H7 (cell line): ENCODE data around the gene CCDC51. TPM values are rescaled to one million over a fixed set of nuclear protein-coding genes. Genes with fewer than 3 reads are reported as not detected.
A peak's percentile ranks its signal among the peaks of the same experiment; 100 is the strongest.
"Not testable (repeated sequence)": the region's sequence is repeated elsewhere in the genome, so short reads cannot be mapped to it uniquely, and the experiment has no call there.

Experiments
- DNase-seq: peaks from one replicate; pipeline ENCODE4 v3.0.0; 2012
- H3K27me3 ChIP-seq: 2 replicates; pipeline ENCODE4 v1.6.0; 2011; ENCODE audit warnings: mild to moderate bottlenecking, low read length; ENCODE audit not compliant: control insufficient read depth, insufficient read depth
- H3K36me3 ChIP-seq: replicated peaks from 2 replicates; pipeline ENCODE4 v1.5.1; 2011; ENCODE audit warnings: low read length; ENCODE audit not compliant: control insufficient read depth, insufficient read depth
- H3K4me3 ChIP-seq: 2 replicates; pipeline ENCODE4 v1.5.1; 2011; ENCODE audit warnings: low read depth, mild to moderate bottlenecking, control low read depth, low read length, moderate library complexity; ENCODE audit not compliant: insufficient read depth
- total RNA-seq: library from RNA; depleted of rRNA; stranded (reverse); fragments of >200 nt; shearing (Covaris generic); gene quantifications from 2 replicates; pipeline ENCODE4 v1.2.3, GENCODE V29; 2014; rRNA removed

CCDC51 gene, protein sequence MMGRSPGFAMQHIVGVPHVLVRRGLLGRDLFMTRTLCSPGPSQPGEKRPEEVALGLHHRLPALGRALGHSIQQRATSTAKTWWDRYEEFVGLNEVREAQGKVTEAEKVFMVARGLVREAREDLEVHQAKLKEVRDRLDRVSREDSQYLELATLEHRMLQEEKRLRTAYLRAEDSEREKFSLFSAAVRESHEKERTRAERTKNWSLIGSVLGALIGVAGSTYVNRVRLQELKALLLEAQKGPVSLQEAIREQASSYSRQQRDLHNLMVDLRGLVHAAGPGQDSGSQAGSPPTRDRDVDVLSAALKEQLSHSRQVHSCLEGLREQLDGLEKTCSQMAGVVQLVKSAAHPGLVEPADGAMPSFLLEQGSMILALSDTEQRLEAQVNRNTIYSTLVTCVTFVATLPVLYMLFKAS
- total RNA-seq = 51.4 and 59.1 TPM in 2 replicates

DNA sequence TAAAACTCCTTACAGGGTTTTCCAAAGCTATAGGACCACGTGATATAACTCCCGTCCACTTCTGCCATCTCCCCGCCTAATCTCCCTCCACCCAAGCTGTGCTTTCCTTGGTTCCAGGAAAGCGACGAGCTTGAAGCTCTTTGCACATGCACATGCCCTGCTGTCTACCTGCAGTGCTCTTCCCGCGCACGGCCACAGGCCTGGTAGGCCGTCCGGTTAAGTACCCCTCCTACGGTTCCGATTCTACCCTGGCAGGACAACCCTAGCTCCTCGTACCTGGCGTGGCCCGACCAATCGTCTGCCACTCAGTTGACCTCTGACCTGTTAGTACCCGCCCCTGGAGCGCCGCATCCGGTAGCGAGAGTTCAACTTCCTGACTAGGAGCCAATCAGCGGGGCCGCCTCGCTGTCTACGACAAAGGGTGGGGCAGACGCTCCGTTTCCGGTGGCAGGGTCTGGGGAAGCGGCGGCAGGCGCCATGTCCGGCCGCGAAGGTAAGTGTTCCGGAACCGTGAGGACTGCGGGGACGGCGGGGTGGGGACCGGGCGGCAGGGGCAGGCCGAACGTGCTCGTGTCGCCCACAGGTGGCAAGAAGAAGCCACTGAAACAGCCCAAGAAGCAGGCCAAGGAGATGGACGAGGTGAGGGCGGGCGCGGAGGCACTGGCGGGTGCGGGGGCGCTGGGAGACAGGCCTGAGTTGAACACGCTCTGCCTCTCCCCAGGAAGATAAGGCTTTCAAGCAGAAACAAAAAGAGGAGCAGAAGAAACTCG is at the start of gene CCDC51, which contains the start of gene TMA7:
TSS of gene CCDC51 (minus strand) at position 300 of the 770 bp plus-strand sequence. CDS start 4,991 bp downstream, outside the sequence.
TSS of gene TMA7 (plus strand) at position 438 of the 770 bp plus-strand sequence. CDS start at position 478, 40 bp downstream.
- Histone ChIP-seq H3K4me3 (peak within 1 kb of the TSS; percentile 91), H3K27me3 (no peaks in the 10 kb centered on the region), H3K36me3 (peaks cover 12% of the 10 kb centered on the region)
- peak; percentile 98 for DNase-seq

DNA sequence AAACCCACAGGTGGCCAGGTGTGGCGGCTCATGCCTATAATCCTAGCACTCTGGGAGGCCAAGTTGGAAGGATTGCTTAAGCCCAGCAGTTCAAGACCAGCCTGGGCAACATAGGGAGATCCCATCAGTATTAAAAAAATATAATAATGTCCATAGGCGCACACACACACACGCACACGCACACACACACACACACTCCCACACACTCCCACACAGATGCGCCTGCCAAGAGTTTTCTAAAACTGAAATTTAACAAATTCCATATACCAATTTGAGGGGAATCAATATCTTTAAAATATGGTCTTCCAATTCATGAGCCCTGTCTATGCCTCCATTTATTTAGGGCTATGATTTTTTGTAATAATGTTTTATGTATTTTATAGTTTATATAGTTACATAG is 47.0 kb upstream of the CCDC51 start:
- Histone ChIP-seq H3K4me3 (no peak overlapping the region), H3K27me3 (no peaks in the 10 kb centered on the region), H3K36me3 (no peaks in the 10 kb centered on the region; the same call in 1 of the 2 replicates)
- no peak for DNase-seq

- H3K36me3 ChIP-seq, H3K27me3 ChIP-seq, H3K4me3 ChIP-seq, DNase-seq: not testable (repeated sequence)
Observed at GRCh38 chr3:48482822-48483221, 42.9 kb upstream of the CCDC51 start.

GRCh38 chr3:48480891-48481290 is 41.0 kb upstream of the CCDC51 start:
- H3K36me3 ChIP-seq, H3K27me3 ChIP-seq, DNase-seq, H3K4me3 ChIP-seq: not testable (repeated sequence)

DNA sequence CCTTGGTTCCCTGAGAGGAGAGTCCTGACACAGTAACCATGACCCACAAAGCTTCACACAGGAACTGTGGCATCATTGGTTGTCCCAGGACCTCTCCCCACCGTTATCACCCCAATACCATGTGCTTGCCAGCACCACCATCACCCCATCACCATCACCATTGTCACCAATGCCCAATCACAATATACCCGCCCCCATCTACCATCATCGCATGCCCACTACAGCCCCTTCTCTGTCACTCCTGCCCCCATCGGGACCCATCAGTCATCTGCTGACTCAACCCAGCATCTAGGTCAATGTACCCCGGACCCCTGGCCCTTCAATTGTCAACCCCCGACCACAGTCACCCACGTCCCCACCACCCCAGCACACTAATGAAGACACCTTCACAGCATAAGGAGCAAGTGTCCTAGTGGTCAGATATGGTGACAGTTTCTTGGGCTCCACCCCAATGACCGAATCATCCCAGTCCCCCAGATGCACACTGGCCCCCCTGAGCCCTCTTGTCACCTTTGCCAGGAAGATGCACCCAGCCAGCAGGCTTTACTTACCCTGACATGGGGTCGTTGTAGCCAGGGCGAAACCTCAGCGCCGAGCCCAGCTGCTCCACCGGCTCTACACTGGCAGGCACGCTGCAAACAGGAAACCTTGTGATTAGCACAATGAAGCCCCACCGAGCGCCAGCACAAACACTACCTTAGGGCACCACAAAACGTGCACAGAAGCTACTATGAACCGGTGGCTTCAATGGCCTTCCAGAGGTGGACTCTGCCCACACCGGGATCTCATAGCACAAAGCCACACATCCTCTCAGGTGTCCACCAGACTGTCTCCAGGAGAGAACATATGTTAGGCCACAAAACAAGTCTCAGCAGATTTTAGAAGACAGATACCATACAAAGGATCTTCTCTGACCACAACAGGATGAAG is 39.0 kb upstream of the CCDC51 start:
- Histone ChIP-seq H3K27me3 (no peaks in the 10 kb centered on the region; the same call in 1 of the 2 replicates), H3K36me3 (no peaks in the 10 kb centered on the region), H3K4me3 (no peak overlapping the region)
- DNase-seq = no peak

GRCh38 chr3:48477959-48478520 is 38.1 kb upstream of the CCDC51 start:
- DNase-seq = no peak
- no peak overlapping the region for H3K4me3 ChIP-seq
- no peaks in the 10 kb centered on the region for H3K36me3 ChIP-seq
- H3K27me3 ChIP-seq = no peaks in the 10 kb centered on the region; the same call in 1 of the 2 replicates

DNA sequence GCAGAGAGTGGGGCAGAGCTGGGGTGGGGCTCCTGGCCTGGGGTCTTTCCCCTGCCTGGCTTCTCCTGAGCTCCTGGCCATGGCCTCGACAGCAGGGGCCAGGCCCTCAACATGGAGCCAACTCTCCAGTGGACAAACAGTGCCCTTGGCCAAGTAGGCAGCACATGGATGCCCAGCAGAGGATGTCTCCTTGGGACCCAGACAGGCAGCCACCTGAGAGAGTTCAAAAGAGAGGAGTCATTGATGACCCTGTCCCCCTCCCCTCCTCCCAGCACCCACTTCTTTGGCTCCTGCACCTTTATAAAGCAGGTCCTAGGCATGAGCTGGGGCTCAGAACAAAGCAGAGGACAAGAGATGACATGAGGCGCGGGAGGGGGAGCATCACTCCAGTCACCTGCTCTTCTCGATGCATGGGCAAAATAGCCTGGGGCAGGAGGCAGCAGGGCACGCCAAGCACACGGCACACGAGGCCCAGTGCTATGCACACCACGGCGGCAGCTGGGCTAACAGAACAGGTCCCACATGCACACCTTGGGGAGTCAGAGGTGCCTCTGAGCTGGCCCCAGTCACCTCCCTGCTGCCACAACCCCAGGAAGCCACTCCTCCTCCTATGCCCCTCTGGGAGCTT is 36.6 kb upstream of the CCDC51 start:
- no peak for DNase-seq
- Histone ChIP-seq H3K4me3 (no peak overlapping the region), H3K27me3 (no peaks in the 10 kb centered on the region; the same call in 1 of the 2 replicates), H3K36me3 (no peaks in the 10 kb centered on the region)

DNA sequence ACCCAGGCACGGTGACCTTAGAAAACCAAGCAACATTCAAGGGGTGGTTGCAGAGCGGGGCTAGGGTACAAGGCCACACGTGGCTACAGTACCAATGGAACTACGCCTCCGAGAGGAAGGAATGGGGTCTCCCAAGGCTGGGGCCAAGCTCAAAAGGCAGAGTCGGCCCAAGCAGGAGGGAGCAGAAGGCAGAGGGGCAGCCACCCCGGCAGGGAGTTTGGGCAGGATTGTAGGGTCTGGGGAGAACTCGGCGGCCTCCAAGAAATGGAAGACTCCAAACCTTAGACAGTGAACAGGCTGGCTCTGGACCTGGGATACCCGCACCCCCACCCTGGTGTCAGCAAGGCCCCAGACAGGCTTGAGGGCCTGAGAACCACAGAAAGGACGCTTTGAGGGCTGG is 35.3 kb upstream of the CCDC51 start:
- Histone ChIP-seq H3K4me3 (no peak overlapping the region), H3K36me3 (no peaks in the 10 kb centered on the region), H3K27me3 (no peaks in the 10 kb centered on the region; the same call in 1 of the 2 replicates)
- peak; percentile 45 for DNase-seq

- H3K27me3 ChIP-seq = no peaks in the 10 kb centered on the region; the same call in 1 of the 2 replicates
- H3K4me3 ChIP-seq = no peak overlapping the region
- peak; percentile 86 for DNase-seq
- H3K36me3 ChIP-seq = peaks cover 2% of the 10 kb centered on the region
Observed at GRCh38 chr3:48474619-48475018, 34.7 kb upstream of the CCDC51 start.

GRCh38 chr3:48474031-48474430 is 34.1 kb upstream of the CCDC51 start:
- not testable (repeated sequence) for H3K4me3 ChIP-seq, H3K27me3 ChIP-seq, H3K36me3 ChIP-seq, DNase-seq

DNA sequence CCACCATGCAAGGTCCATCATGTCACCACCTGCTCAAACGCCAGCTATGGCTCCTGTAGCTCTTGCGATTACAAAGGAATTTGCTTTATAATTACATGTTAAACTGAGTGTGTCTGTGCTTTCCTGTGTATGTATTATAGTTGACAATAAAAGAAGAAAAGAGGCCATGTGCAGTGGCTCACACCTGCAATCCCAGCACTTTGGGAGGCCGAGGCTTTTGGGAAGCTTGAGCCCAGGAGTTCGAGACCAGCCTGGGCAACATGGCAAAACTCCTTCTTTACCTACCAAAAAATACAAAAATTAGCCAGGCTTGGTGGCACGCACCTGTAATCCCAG is 33.7 kb upstream of the CCDC51 start:
- DNase-seq = no peak
- no peaks in the 10 kb centered on the region; the same call in 1 of the 2 replicates for H3K27me3 ChIP-seq
- no peak overlapping the region for H3K4me3 ChIP-seq
- H3K36me3 ChIP-seq = peaks cover 9% of the 10 kb centered on the region

DNA sequence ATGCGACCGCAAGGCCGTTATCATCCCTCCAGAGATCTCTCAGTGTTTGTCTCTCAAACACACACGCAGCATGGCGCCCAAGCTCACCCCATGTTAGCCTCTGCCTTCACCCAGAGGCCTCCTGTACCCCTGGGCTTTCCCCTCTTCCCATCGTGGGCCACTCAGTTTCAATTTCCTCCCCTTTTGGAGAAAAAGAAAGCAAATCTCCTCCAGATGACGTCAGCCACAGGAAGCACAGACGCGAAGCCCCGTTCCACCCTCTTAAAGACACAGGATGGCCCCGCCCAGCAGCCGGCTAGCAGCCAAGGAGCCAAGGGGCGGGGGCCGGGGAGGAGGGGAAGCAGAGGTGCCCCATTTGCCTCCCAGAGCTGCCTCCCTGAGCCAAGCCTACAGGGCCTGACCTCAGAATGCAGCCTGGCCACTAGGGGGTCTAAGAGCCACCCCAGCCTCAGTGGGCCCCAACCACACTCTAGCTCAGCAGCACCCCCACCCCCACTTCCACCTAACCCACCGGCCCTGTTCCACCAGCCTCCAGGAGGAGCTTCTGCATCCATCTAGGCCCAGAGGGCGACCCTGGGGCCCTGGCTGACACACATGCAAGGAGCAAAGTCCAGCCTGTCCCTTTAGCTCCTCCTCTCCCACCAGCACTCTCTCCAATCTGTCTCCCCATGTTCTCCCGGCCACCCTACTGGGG is 33.2 kb upstream of the CCDC51 start:
- DNase-seq = peak; percentile 97
- H3K36me3 ChIP-seq = peaks cover 9% of the 10 kb centered on the region

DNA sequence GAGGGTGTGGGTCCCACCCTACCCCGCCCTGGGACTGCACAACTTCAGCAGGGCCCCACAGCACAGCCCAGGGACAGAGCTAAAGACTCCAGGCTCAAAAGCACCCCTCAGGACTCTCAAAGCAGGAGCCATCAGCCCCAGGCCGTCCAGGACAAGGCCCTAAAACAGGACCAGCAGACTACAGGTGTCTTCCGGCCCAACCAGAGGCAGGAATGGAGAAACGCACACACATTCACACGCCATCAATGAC is 32.7 kb upstream of the CCDC51 start:
- peaks cover 13% of the 10 kb centered on the region for H3K36me3 ChIP-seq
- no peaks in the 10 kb centered on the region; the same call in 1 of the 2 replicates for H3K27me3 ChIP-seq
- H3K4me3 ChIP-seq = peak overlapping the region; percentile 57
- peak; percentile 69 for DNase-seq

More for the DNA sequence above, 33.2 kb upstream of the CCDC51 start:
- H3K27me3 ChIP-seq = no peaks in the 10 kb centered on the region; the same call in 1 of the 2 replicates
- H3K4me3 ChIP-seq = peak overlapping the region; percentile 57
